Measurements from ENCODE around the gene UCK2. TPM values are rescaled to one million over a fixed set of nuclear protein-coding genes. Genes with fewer than 3 reads are reported as not detected.

The UCK2 gene
- total RNA-seq, 1 donor from 2014 or later = 19.6 TPM

DNA sequence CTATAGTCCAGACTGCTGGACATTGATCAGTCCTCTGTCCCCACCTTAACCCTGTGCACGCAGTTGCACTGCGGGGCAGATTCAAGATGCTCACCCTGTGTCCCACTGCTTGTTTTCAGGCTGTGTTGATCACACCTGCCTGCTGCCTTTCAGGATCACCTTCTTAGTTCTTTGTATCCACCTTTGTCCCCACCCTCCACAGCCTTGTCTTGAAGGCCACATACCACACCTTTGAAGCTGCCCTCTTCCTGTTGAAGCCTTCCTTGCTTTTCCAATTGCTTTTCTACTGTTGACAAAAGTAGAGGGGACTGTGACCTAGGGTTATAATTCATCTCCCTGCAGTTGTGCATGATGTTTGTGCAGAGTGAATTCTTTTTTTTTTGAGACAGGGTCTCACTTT is 32.7 kb downstream of the UCK2 start:
- H3K9me3 Mint-ChIP-seq = no peaks in the 10 kb centered on the region
- no peak for DNase-seq
- intact Hi-C loops (cut with micrococcal nuclease) = no loop called here
- TF ChIP-seq, protein P1, sequence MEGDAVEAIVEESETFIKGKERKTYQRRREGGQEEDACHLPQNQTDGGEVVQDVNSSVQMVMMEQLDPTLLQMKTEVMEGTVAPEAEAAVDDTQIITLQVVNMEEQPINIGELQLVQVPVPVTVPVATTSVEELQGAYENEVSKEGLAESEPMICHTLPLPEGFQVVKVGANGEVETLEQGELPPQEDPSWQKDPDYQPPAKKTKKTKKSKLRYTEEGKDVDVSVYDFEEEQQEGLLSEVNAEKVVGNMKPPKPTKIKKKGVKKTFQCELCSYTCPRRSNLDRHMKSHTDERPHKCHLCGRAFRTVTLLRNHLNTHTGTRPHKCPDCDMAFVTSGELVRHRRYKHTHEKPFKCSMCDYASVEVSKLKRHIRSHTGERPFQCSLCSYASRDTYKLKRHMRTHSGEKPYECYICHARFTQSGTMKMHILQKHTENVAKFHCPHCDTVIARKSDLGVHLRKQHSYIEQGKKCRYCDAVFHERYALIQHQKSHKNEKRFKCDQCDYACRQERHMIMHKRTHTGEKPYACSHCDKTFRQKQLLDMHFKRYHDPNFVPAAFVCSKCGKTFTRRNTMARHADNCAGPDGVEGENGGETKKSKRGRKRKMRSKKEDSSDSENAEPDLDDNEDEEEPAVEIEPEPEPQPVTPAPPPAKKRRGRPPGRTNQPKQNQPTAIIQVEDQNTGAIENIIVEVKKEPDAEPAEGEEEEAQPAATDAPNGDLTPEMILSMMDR (IDR thresholded peaks at IDR 0.05) = no peak
- CTCF ChIA-PET = no interaction called here
- POLR2A ChIA-PET = no interaction called here
- no peaks in the 10 kb centered on the region for H3K36me3 Mint-ChIP-seq (ENCODE audit: low read depth)
- ATAC-seq (ENCODE audit: low read depth) = no peak
- H3K4me3 Mint-ChIP-seq = no peak overlapping the region
- no peak overlapping the region for H3K27ac Mint-ChIP-seq
- peaks cover 19% of the 10 kb centered on the region for H3K4me1 Mint-ChIP-seq
- H3K27me3 Mint-ChIP-seq = no peaks in the 10 kb centered on the region

DNA sequence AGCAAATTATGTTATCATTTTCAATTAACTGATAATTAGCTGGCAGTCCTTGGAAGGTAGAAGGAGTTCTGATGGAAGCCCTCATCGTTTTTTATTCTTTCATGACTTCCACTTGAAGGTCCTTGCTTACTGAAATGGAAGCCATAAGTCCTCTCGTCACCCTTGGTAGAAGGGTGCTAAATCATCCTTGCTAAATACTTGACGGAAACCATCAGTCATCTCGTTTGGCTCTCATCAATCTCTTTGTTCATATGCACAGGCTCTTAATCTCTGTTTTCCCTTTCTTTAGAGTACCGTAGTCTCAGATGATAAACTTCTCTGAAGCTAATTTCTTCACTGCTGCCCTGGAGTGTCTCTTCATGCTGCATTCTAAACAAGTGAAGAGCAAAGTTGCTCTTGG is 34.5 kb downstream of the UCK2 start:
- intact Hi-C loops (cut with micrococcal nuclease) = no loop called here
- TF ChIP-seq, protein P1 (IDR thresholded peaks at IDR 0.05) = no peak
- Mint-ChIP-seq H3K27ac (no peak overlapping the region), H3K27me3 (no peaks in the 10 kb centered on the region), H3K4me3 (no peak overlapping the region), H3K4me1 (peaks cover 8% of the 10 kb centered on the region), H3K36me3 (ENCODE audit: low read depth) (no peaks in the 10 kb centered on the region), H3K9me3 (no peaks in the 10 kb centered on the region)
- ATAC-seq (ENCODE audit: low read depth) (no peak), DNase-seq (no peak)
- ChIA-PET CTCF (no interaction called here), POLR2A (no interaction called here)

DNA sequence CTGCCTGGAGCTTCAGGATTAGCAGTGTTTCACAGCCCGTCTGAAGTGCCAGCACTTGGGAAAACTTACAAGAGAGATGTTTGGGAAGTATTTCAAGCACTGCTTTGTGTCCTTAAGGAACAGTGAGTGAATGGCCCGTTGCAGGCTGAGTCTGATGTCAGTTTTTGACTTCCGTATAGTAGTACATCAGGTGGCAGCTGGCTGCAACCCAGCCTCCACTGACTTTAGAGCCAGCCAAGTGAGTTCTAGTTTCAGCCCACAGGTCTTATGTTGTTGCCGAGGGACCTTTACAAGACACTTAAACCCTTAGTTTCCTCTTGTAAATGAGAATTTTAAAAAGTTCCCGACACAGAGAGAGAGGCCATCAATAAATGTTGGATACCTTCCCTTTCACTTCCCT is 35.0 kb downstream of the UCK2 start:
- H3K4me3 Mint-ChIP-seq = no peak overlapping the region

DNA sequence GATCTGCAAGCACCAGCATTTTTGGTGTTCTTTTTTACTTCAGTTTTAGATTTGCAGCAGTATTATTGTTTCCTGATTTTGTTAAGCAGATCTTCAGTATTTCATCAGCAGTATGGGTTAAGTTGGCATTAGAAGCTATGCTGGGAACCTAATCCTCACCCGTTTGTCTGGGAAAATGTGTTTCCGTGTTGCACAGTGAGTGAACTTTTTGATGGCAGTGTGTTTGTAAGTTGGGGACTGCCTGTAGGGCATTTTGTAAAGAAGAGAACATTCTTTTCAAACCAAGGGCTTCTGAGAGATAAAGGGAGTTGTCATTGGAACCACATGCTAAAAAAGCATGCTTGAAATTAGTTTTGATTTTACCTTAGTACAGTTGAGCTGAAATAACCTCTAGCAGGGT is 35.9 kb downstream of the UCK2 start:
- Mint-ChIP-seq H3K4me3 (no peak overlapping the region), H3K27me3 (no peaks in the 10 kb centered on the region), H3K36me3 (ENCODE audit: low read depth) (no peaks in the 10 kb centered on the region), H3K4me1 (peaks cover 6% of the 10 kb centered on the region), H3K9me3 (no peaks in the 10 kb centered on the region), H3K27ac (no peak overlapping the region)
- CTCF ChIA-PET = no interaction called here
- intact Hi-C loops (cut with micrococcal nuclease) = no loop called here
- TF ChIP-seq, protein P1 (IDR thresholded peaks at IDR 0.05) = no peak
- DNase-seq = no peak
- POLR2A ChIA-PET = no interaction called here
- ATAC-seq (ENCODE audit: low read depth) = no peak

More for the DNA sequence above, 35.0 kb downstream of the UCK2 start:
- POLR2A ChIA-PET = no interaction called here
- intact Hi-C loops (cut with micrococcal nuclease) = no loop called here
- CTCF ChIA-PET = no interaction called here
- Mint-ChIP-seq H3K9me3 (no peaks in the 10 kb centered on the region), H3K36me3 (ENCODE audit: low read depth) (no peaks in the 10 kb centered on the region), H3K27me3 (no peaks in the 10 kb centered on the region), H3K4me1 (peaks cover 6% of the 10 kb centered on the region), H3K27ac (no peak overlapping the region)
- ATAC-seq (ENCODE audit: low read depth) (no peak), DNase-seq (no peak)
- TF ChIP-seq, protein P1 (IDR thresholded peaks at IDR 0.05) = no peak

DNA sequence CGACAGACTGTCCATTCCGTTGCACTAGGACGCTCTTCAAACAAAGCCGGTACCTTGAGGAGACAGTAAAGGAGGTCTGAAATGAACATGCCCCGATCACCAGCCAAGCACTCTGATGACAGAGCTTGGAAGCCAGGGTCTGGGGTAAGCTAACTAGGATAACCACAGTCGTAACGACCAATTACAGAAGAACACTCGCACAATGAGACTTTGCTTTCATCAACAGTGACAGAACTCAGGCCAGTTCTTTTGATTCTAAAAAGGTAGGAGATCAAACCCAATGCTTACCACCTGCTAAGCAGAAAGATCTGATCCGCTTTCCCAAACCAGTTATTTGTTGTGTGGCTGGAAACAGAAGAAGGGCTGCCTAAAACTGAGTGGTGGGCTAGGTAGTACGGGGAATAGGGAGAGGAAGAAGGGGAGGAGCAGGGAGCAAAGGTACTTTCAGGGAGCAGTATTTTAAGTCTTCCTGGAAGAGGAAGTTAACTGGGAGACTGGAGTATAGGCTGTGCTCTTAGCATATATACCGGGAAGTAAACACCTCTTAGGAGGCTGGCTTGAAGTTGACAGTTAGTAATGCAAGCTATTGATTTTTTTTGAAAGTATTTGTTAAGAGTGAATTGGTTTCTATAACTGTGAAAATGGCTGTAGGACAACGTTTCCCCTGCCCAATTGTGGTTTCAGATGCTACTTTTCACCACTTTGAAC is 38.4 kb downstream of the UCK2 start:
- ATAC-seq (ENCODE audit: low read depth) (no peak), DNase-seq (no peak)
- Mint-ChIP-seq H3K27ac (no peak overlapping the region), H3K27me3 (no peaks in the 10 kb centered on the region), H3K36me3 (ENCODE audit: low read depth) (no peaks in the 10 kb centered on the region), H3K4me1 (peaks cover 8% of the 10 kb centered on the region), H3K4me3 (no peak overlapping the region), H3K9me3 (no peaks in the 10 kb centered on the region)
- intact Hi-C loops (cut with micrococcal nuclease) = no loop called here
- TF ChIP-seq, protein P1 (IDR thresholded peaks at IDR 0.05) = no peak
- CTCF ChIA-PET = no interaction called here
- POLR2A ChIA-PET = no interaction called here
